Stimulated activated CD4-positive, alpha-beta T cell treated with anti-CD3 and anti-CD28 coated beads, Interleukin-2, amount 100 ng/mL, for 48 hours (primary cell): ENCODE data around the gene AANAT.

Source experiments
- DNase-seq, 2 donors: peaks; one replicate each; pipeline ENCODE4 v3.0.0-alpha.2; 2020

The AANAT gene

GRCh38 chr17:76442341-76443338 lies 24.8 kb upstream of the AANAT start:
- no peak for DNase-seq

GRCh38 chr17:76444518-76445311 lies 22.7 kb upstream of the AANAT start:
- DNase-seq, result no peak

DNA sequence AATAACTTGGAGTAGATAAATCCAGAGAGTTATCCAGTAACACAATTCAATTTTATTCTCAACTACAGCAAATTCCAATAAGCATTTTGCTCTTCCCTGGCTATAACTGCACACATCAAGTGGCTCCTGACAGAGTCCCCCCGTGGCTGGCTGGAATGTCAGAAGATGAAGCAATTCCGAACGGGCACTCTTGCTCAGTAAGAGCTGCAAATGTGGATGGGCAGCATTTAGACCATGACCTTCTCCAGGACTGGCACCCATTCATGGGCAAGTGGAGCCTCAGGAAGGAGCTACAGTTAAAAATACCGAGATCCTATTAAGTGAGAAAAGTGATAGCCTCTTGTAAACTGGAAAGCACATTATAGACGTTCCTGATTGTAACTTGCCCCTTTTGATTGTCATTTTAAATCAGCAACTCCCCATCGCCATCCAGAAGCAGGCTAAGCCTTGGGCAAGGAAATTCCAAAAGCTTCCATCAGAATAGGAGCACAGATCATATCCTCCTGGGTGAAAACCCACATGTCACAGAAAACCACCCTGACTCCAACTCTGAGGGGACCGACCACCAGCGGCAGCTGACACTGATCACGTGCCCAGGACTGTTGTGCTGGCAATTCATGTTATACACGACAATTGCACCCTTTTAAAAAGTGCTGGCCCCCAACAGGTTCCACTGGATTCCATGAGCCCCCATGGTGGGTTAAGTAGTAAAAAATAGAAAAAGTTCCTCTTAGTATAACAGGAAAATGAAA lies 21.5 kb upstream of the AANAT start:
- DNase-seq, result no peak

- DNase-seq, result no peak
Measured at GRCh38 chr17:76446449-76447231, 20.8 kb upstream of the AANAT start.

GRCh38 chr17:76447931-76448652 lies 19.3 kb upstream of the AANAT start:
- DNase-seq, result no peak

DNA sequence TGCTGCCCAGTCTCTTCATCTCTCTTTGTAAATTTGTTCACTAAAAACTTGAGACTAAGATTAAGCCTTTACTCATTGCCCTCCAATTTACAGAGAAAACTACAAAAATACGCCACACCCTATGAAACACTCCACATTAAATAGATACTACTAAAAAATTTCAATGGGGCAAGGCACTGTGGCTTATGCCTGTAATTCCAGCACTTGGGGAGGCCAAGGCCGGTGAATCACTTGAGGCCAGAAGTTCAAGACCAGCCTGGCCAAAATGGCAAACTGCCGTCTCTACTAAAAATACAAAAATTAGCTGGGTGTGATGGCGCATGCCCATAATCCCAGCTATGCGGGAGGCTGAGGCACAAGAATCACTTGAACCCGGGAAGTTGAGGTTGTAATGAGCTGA lies 18.3 kb upstream of the AANAT start:
- no peak for DNase-seq

- no peak for DNase-seq
Measured at GRCh38 chr17:76451506-76451905, 15.9 kb upstream of the AANAT start.

DNA sequence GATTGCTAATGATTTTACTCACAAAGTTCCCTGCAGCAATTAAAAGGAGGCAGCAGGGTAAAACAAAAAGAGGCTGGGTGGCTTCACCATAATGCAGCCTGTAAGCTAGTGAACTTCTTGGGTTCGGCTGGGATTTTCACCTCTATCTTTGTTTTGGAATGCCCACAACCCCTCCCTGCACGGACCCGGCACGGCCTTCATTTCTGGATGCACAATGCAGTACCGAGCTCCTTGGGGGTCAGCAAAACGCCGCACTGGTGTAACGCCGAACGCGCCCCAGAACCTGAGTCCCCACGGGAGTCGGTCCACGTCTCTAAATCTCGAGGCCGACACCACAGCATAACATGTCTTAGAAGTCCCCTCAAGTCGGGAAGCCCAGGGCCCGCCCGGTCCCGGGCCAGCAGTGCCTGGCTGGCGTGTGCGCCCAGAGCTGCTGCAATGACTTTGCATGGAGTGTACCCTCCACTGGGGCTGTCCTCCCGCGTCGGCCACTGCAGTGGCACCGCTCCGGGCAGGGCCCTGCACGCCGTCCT lies 15.2 kb upstream of the AANAT start:
- no peak for DNase-seq

DNA sequence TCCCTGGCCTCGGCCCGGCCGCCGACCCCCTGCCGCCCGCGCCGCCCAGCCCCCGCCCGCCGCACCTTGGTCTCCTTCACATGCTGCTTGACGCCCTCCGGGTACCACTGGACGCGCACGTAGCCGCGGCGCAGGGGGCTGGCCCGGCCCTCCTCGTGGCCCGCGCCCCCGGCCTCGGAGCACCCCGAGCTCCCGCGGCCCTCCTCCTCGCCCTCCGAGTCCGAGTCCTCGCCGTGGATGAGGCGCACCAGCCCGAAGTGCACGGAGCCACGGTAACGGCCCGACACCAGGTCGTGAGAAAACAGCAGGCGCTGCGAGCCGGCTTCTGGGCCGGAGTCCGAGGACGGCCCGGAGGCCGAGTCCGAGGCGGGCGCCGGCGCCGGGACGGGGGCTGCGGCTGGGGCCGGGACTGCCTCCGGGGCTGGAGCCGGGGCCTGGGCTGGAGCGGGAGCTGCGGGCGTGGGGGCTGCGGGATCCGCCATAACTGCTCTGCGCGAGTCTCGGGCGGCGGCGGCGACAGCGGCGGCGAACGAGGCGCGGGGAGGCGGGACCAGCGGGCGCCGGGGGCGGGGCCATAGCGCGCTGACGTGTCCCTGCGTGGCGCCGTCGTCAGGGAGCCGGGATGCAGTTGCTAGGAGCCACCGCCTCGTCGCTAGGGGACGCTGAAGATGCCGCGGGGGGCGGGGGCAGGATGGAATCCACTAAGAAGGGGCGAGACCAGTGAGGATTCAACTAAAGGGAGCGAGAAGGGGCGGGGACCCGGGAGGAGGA lies 14.6 kb upstream of the AANAT start, which contains the start of gene UBE2O:
TSS of gene UBE2O (minus strand) at position 493 of the 771 bp plus-strand sequence. CDS start at position 482, 11 bp downstream.
- peak; percentile 93 to 95 for DNase-seq

DNA sequence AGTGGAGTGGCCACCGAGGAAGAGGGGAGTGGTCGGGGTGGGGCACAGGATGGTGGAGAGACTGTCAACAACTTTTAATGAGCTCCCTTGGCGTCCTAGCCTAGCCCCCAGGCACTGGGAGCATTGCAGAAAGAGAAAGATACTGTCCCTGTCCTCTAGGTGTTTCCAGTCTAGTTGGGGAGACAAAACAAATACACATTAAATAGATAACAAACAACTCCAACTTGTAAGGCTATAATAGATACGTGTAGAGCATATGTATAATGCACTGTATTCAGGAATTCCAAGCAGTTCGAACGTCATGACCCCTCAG lies 14.0 kb upstream of the AANAT start:
- no peak for DNase-seq

DNA sequence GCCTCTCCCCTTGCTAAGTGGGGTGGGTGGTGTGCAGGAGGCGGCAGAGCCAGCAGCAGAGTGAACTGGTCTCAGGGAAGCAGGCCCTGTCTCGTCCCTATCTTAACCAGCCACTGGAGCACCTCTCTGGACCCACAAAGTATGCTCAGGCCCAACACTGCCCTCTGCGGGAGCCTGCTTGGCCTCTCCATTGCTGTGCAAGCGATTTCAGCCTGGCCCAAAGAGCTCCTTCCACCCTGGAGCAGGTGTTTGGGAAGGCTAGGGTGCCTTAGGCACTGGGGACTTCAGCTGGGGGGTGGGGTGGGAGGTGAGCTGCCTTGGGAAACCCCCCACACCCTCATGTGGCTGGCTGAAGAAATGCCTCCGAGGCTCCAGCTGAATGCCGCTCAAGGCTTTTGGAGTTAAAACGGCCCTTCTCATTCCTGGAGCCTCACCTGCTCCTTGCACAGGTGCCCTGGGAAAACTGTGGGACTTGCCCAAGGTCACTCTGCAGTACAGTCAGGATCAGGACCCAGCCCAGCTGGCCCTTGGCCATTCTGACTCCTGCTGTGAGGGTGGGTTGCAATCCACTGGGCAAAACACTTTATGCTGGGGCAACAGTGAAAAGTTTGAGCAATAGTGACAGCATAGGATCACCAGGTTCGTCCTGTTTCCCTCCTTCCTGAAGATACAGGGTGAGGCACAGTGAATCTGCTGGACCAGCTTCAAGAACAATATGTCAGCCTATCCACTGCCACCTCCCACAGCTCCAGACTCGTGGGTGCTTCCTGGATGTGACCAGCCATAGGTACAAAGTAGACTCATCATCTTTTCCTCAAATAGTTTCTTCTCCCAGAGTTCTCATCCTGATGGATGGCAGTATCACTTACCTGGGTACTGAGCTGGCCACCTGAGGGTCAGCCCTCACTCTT lies 8.6 kb upstream of the AANAT start:
- DNase-seq, result no peak

DNA sequence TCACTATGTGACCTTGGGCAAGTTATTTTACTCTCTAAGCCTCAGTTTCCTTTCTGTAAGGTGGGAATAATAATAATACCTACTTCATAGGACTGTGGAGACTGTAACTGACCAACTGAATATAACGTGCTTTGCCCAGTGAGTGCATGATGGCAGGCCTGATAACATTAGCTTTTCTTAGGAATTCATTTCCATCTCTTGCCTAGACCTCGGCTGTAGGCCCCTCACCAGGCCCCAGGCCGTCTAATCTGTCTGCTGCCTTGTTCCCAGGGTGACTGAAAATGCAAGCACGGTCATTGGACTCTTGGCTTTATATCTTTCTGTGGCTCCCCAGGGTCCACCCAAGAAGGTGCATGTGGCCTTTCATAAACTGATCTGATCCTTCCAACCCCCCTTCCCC lies 7.7 kb upstream of the AANAT start:
- DNase-seq, result no peak

GRCh38 chr17:76461765-76462555 lies 5.4 kb upstream of the AANAT start:
- no peak for DNase-seq

- DNase-seq, result no peak
Measured at GRCh38 chr17:76462556-76463290, 4.7 kb upstream of the AANAT start.

GRCh38 chr17:76466775-76467130 lies 650 bp upstream of the AANAT start:
- DNase-seq, result no peak

- no peak for DNase-seq
Measured at GRCh38 chr17:76467809-76468633, 618 bp downstream of the AANAT start.

DNA sequence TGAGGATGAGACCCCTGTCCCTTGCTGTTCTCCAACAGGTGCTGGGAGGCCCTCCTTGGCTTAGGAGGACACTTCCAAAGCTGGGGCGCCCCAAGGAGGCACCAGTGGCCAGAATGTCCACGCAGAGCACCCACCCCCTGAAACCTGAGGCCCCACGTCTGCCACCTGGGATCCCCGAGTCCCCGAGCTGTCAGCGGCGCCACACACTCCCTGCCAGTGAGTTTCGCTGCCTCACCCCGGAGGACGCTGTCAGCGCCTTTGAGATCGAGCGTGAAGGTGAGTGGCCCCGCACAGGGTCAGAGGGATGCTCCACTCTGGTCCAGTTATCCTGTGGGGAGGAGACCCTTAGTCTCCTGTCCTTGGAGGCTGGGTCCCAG lies 1.2 kb downstream of the AANAT start:
- DNase-seq, result no peak
